B cell (primary cell): ENCODE data around the gene RAD51C. TPM values are rescaled to one million over a fixed set of nuclear protein-coding genes. Genes with fewer than 3 reads are reported as not detected.
"Not testable (repeated sequence)": the region's sequence is repeated elsewhere in the genome, so short reads cannot be mapped to it uniquely, and the experiment has no call there.

Experiments used
- ATAC-seq: fragments of 200-7000 bp; cut with Tn5 transposase; one replicate; pipeline ENCODE4 v1.10.0; 2021; ENCODE audit warnings: low read depth, mild to moderate bottlenecking, moderate number of reproducible peaks, moderate library complexity
- CTCF ChIA-PET: fragments of 350-600 bp; sonication (Branson Sonifier 250); formaldehyde crosslinking; loops from one replicate; lab custom pipeline; 2021; ENCODE audit warnings: antibody characterized with exemption, inconsistent platforms; lab: Charles Lee
- POLR2A ChIA-PET: fragments of 350-600 bp; sonication (Branson Sonifier 250); formaldehyde crosslinking; loops from one replicate; lab custom pipeline; 2021; ENCODE audit warnings: antibody characterized with exemption; lab: Charles Lee
- DNase-seq: peaks from one replicate; pipeline ENCODE4 v3.0.0; 2013
- H2AFZ ChIP-seq: 2 replicates; pipeline ENCODE4 v1.6.1; 2012; ENCODE audit warnings: mild to moderate bottlenecking, low read depth, low read length; ENCODE audit not compliant: insufficient read depth, poor library complexity, severe bottlenecking
- H3K27ac ChIP-seq, 2 donors: 1 replicate in 1 of 2; 2 replicates in 1 of 2; pipeline ENCODE4 v1.5.1; 2012 to 2013; ENCODE audit warnings: low read length in 2 of 2, mild to moderate bottlenecking in 2 of 2, moderate library complexity in 1 of 2
- H3K27me3 ChIP-seq, 4 experiments: fragments of 200-600 bp in 1 of 4; sonication (generic) in 1 of 4; replicated peaks in 1 of 4; 1 replicate in 2 of 4; 2 replicates in 2 of 4; pipeline versions ENCODE4 v1.6.1 to v1.7.0; 2013 to 2016; ENCODE audit warnings: low read length in 3 of 4, mild to moderate bottlenecking in 2 of 4, mixed read lengths in 1 of 4, moderate library complexity in 1 of 4; ENCODE audit not compliant: insufficient read depth in 4 of 4, control insufficient read depth in 3 of 4; ENCODE audit errors: control extremely low read depth in 1 of 4
- H3K36me3 ChIP-seq, 2 experiments: replicated peaks in 1 of 2; 1 replicate in 1 of 2; 2 replicates in 1 of 2; pipeline versions ENCODE4 v1.6.1 to v1.7.1; 2013; ENCODE audit warnings: low read length in 1 of 2; ENCODE audit not compliant: insufficient read depth in 2 of 2, control insufficient read depth in 1 of 2; ENCODE audit errors: control extremely low read depth in 1 of 2, extremely low read depth in 1 of 2
- H3K4me1 ChIP-seq, 2 donors: fragments of 200-600 bp in 1 of 2; sonication (generic) in 1 of 2; 1 replicate in 1 of 2; 2 replicates in 1 of 2; pipeline versions ENCODE4 v1.5.1 to v1.6.1; 2013 to 2017; ENCODE audit warnings: low read length in 2 of 2; ENCODE audit not compliant: control insufficient read depth in 2 of 2, insufficient read depth in 2 of 2
- H3K4me2 ChIP-seq: replicated peaks from 2 replicates; pipeline ENCODE3; 2012; ENCODE audit warnings: mild to moderate bottlenecking, low read depth, low read length; ENCODE audit not compliant: poor library complexity, severe bottlenecking
- H3K4me3 ChIP-seq, 5 experiments: fragments of 200-600 bp in 1 of 5; sonication (generic) in 1 of 5; 1 replicate in 3 of 5; 2 replicates in 2 of 5; pipeline versions ENCODE4 v1.5.1 to v1.7.0; 2011 to 2016; ENCODE audit warnings: low read length in 4 of 5, mild to moderate bottlenecking in 4 of 5, low read depth in 2 of 5, control low read depth in 1 of 5, moderate library complexity in 1 of 5; ENCODE audit not compliant: insufficient read depth in 1 of 5; ENCODE audit errors: control extremely low read depth in 1 of 5, extremely low read depth in 1 of 5
- H3K79me2 ChIP-seq: fragments of 200-600 bp; sonication (generic); one replicate; pipeline ENCODE4 v1.6.0; 2016; ENCODE audit warnings: low read length; ENCODE audit not compliant: control insufficient read depth, insufficient read depth
- H3K9ac ChIP-seq: fragments of 200-600 bp; sonication (generic); 2 replicates; pipeline ENCODE4 v1.6.1; 2017; ENCODE audit warnings: mild to moderate bottlenecking, low read length, moderate library complexity
- H3K9me3 ChIP-seq, 3 donors: one replicate each; pipeline versions ENCODE4 v1.6.1 to v1.7.1; 2013; ENCODE audit warnings: low read length in 2 of 3; ENCODE audit not compliant: control insufficient read depth in 2 of 3, insufficient read depth in 1 of 3; ENCODE audit errors: control extremely low read depth in 1 of 3
- H4K20me1 ChIP-seq: 2 replicates; pipeline ENCODE4 v1.6.0; 2012; ENCODE audit warnings: mild to moderate bottlenecking, low read length; ENCODE audit not compliant: insufficient read depth, control insufficient read depth, poor library complexity, severe bottlenecking
- H3K27ac Mint-ChIP-seq: one replicate; pipeline ENCODE4 v1.8.0; 2021; ENCODE audit warnings: mixed read lengths
- H3K27me3 Mint-ChIP-seq: one replicate; pipeline ENCODE4 v1.8.0; 2021; ENCODE audit warnings: mixed read lengths
- H3K4me1 Mint-ChIP-seq: one replicate; pipeline ENCODE4 v1.8.0; 2021; ENCODE audit warnings: mixed read lengths
- H3K4me3 Mint-ChIP-seq: one replicate; pipeline ENCODE4 v1.8.0; 2021; ENCODE audit warnings: mixed read lengths
- H3K9me3 Mint-ChIP-seq: one replicate; pipeline ENCODE4 v1.8.0; 2022; ENCODE audit warnings: mixed read lengths; ENCODE audit not compliant: insufficient read depth
- CTCF ChIP-seq: fragments of 200-600 bp; IDR thresholded peaks from one replicate; pipeline ENCODE4 v1.8.0; 2022; ENCODE audit warnings: antibody characterized with exemption, mild to moderate bottlenecking
- EZH2 ChIP-seq: IDR thresholded peaks from 2 replicates; pipeline ENCODE4 v1.6.1; 2012; ENCODE audit warnings: borderline replicate concordance, low read depth, mild to moderate bottlenecking, moderate library complexity, low read length; ENCODE audit not compliant: insufficient read depth, poor library complexity, severe bottlenecking
- WGBS: methylation state at CpG from one replicate; pipeline ENCODE4 v1.1.5; 2013; ENCODE audit warnings: missing lambda C conversion rate; ENCODE audit not compliant: insufficient coverage; 5-methylcytosine and 5-hydroxymethylcytosine counted together
- intact Hi-C: fragments of 100-400 bp; cut with micrococcal nuclease; formaldehyde crosslinking; loops from one replicate; pipeline ENCODE4 v1.10.0; 2022
- polyA plus RNA-seq: library from polyadenylated mRNA; depleted of rRNA; stranded (reverse); fragments of >200 nt; gene quantifications from 2 replicates; pipeline ENCODE4 v1.2.3, GENCODE V29; 2012
- total RNA-seq, 2 donors: library from RNA; stranded (reverse); fragments of 120-200 nt in 1 of 2; gene quantifications; 1 replicate in 1 of 2; 2 replicates in 1 of 2; pipeline versions ENCODE4 v1.2.3 to v1.2.4, GENCODE V29; 2013 to 2022

RAD51C gene
- total and polyA plus RNA-seq, 2 donors (not counting 1 experiment from before 2014, with no cell fraction given): 14.2 to 33.2 TPM

DNA sequence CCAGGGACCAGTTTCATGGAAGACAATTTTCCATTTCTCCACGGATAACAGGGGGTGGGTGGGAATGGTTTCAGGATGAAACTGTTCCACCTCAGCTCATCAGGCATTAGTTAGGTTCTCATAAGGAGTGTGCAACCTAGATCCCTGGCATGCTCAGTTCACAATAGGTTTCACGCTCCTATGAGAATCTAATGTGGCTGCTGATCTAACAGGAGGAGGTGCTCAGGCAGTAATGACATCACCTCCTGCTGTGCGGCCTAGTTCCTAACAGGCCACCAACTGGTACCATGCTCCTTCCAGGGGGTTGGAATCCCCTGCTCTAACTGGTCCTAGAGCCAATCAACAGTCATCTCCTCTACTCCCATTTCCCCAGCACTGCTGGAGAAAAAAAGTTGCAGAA is 20.4 kb upstream of the RAD51C start:
- Mint-ChIP-seq H3K4me1 (peaks cover 2% of the 10 kb centered on the region), H3K9me3 (no peaks in the 10 kb centered on the region), H3K4me3 (no peak overlapping the region), H3K27me3 (peaks cover 17% of the 10 kb centered on the region), H3K27ac (no peak overlapping the region)
- H3K4me3 ChIP-seq: no peak overlapping the region
- H3K4me1 ChIP-seq: peaks cover 0 to 1% of the 10 kb centered on the region in 2 donors
- H3K9ac ChIP-seq: no peak overlapping the region
- ATAC-seq (no peak), DNase-seq (no peak)
- no peak overlapping the region for H3K27ac ChIP-seq
- ChIA-PET POLR2A (no interaction called here), CTCF (no interaction called here)
- H3K79me2 ChIP-seq: no peaks in the 10 kb centered on the region
- peaks cover 0 to 5% (median 0%) of the 10 kb centered on the region in 4 experiments for H3K27me3 ChIP-seq
- no peaks in the 10 kb centered on the region for H3K36me3 ChIP-seq
- WGBS: 92% methylated on average over 2 of the region's 3 CpGs
- no peaks in the 10 kb centered on the region for H4K20me1 ChIP-seq
- H3K4me2 ChIP-seq: no peak overlapping the region
- intact Hi-C loops: no loop called here
- TF ChIP-seq EZH2: no peak
- no peak for TF ChIP-seq CTCF
- no peaks in the 10 kb centered on the region for H3K9me3 ChIP-seq
- no peak overlapping the region for H2AFZ ChIP-seq

DNA sequence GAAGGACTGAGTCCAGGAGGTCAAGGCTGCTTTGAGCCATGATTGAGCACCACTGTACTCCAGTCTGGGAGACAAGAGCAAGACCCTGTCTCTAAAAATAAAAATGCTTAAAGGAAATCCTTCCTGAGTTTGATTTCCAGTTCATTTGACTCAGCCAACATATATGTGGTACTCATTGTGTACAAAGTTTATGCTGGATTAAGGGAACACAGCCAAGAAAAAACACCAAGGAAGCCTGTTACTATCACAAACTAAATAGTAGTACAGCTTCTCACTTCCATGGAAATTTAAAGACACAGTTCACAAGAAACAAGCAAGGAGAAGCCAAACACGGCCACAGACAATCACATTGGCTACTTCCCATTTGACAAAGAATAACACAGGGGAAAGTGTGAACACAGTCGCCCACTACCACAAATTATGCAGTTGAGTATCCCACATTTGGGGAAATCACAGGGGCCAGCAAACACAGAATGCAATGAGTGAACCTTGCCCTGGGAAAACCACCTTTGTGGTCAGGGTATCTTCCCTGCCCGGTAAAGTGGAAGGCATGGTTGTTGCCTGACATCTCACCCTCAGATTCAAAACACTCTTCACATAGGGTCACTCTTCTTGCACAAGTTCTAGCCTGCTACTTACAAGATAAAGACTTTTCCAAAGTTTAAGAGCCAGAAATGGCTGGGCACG is 15.1 kb upstream of the RAD51C start:
- Histone ChIP-seq H2AFZ (no peak overlapping the region), H4K20me1 (no peaks in the 10 kb centered on the region), H3K9ac (no peak overlapping the region), H3K9me3 (no peaks in the 10 kb centered on the region), H3K36me3 (no peaks in the 10 kb centered on the region), H3K4me2 (no peak overlapping the region), H3K4me3 (no peak overlapping the region), H3K27me3 (no peaks in the 10 kb centered on the region), H3K27ac (no peak overlapping the region), H3K4me1 (no peaks in the 10 kb centered on the region), H3K79me2 (no peaks in the 10 kb centered on the region)
- CTCF ChIA-PET: no interaction called here
- POLR2A ChIA-PET: no interaction called here
- H3K27me3 Mint-ChIP-seq: peaks cover 7% of the 10 kb centered on the region
- H3K4me1 Mint-ChIP-seq: no peaks in the 10 kb centered on the region
- H3K27ac Mint-ChIP-seq: no peak overlapping the region
- WGBS: 82% methylated on average over 4 of the region's 4 CpGs
- H3K4me3 Mint-ChIP-seq: no peak overlapping the region
- ATAC-seq (no peak), DNase-seq (no peak)
- intact Hi-C loops: no loop called here
- TF ChIP-seq EZH2 (no peak), CTCF (no peak)
- H3K9me3 Mint-ChIP-seq: no peaks in the 10 kb centered on the region

GRCh38 chr17:58678287-58678686 is 14.1 kb upstream of the RAD51C start:
- H3K9me3 ChIP-seq, POLR2A ChIA-PET, H3K4me1 Mint-ChIP-seq, intact Hi-C loops, H3K27ac ChIP-seq, CTCF ChIA-PET, H3K9me3 Mint-ChIP-seq, H4K20me1 ChIP-seq, DNase-seq, H3K4me2 ChIP-seq, H3K27me3 ChIP-seq, H3K4me3 ChIP-seq, H3K27me3 Mint-ChIP-seq, ATAC-seq, H3K36me3 ChIP-seq, H3K4me1 ChIP-seq, H2AFZ ChIP-seq, H3K79me2 ChIP-seq, H3K27ac Mint-ChIP-seq, H3K4me3 Mint-ChIP-seq, H3K9ac ChIP-seq: not testable (repeated sequence)
- WGBS: 100% methylated on average over 2 of the region's 5 CpGs
